ENCODE data around the gene RFX8.
"Not testable (repeated sequence)": the region's sequence is repeated elsewhere in the genome, so short reads cannot be mapped to it uniquely, and the experiment has no call there.

The RFX8 gene

GRCh38 chr2:101440127-101440738, 34.7 kb downstream of the RFX8 start:
- DNase-seq (ENCODE audit: low read depth) = no peak

GRCh38 chr2:101439716-101440115, 35.2 kb downstream of the RFX8 start:
- DNase-seq (ENCODE audit: low read depth) = no peak

DNA sequence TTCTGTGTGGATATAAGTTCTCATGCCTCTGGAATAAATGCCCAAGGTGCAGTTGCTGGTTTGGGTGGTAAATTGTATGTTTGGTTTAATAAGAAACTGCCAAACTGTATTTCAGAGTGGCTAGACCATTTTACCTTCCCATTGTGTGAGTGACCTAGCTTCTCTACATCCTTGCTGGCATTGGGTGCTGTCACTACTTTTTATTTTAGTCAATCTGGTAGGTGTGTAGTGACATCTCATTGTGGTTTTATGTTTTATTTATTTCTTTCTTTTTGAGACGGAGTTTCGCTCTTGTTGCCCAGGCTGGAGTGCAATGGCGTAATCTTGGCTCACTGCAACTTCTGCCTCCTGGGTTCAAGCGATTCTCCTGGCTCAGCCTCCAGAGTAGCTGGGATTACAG, 36.4 kb downstream of the RFX8 start:
- not testable (repeated sequence) for DNase-seq (ENCODE audit: low read depth)

DNA sequence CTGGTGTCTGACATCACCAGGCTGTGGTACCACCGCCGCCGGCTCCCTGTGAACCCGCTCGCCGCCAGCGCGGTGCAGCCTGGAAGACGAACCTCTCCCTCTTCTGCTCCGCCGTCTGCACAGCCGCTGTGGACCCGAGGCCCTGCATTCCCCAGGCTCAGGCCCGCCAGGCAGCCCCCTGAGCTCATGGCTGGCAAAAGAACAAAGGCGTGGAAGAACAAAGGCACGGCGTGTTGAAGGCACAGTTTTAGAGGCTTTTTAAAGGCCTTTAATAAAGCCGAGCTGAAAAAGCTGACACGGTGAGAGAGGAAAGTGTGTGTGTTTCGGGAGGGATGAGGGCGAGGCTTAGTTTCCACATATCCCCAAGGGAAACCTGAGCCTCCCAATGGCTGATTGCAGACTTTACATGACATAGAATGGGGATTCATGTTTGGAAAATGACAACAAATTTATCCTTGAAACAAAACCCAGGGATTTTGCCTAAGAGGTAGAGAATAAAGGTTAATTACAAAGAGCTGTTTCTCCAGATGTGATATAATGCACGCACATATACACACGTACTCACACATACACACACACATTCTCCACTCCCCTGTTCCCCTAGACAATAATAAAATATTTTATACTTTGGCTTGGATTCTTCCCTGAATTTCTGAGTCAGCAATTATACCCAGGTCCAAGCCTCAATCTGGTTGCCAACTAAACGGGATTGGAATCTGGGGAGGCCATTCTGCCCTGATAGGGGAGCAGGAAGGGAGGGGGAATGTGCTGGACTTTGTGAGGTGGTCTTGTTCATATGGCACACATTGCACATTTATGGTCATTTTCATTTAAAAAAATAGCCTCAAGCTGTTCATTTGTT, 39.7 kb downstream of the RFX8 start:
- peak; percentile 9 for DNase-seq (ENCODE audit: low read depth)

DNA sequence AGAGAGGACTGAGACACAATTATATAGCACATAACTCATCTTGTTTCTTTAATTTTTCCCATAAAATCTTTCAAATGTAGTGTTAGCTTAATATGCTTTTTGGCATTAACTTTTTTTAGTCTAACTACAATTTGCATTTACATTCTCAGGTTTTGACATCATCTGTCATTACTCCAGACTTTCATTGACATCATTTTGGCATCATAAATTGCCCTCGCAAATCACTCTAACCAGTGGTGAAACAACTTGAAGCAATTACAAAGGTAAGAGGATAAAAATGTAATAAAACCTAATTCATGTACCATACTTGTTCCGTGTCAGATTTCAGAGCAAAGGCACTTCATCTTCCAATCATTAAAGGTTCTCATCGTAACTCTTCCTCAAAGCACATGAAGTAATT, 41.4 kb downstream of the RFX8 start:
- no peak for DNase-seq (ENCODE audit: low read depth)

- DNase-seq (ENCODE audit: low read depth) = no peak
These were observed 42.3 kb downstream of the RFX8 start for GRCh38 chr2:101432411-101433181.

DNA sequence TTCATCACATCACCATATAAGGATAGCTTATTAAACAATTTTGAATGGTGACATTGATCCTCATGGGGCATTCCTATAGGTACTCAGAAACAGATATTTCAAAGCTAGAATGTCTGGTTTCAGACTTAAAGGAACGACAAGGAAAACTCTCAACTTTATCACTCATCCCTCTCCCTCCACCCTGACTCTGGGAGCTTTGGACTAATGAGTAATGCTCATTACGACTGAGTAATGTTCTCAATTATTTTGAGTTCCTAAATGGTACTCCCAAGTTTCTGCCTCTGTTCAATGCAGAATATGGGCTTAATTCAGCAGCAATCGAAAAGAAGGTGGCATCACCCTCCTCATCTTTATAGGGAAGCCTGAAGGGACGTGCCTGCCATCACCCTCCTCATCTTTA, 43.4 kb downstream of the RFX8 start:
- DNase-seq (ENCODE audit: low read depth) = no peak

GRCh38 chr2:101430156-101430555, 44.8 kb downstream of the RFX8 start:
- no peak for DNase-seq (ENCODE audit: low read depth)

GRCh38 chr2:101429453-101429852, 45.5 kb downstream of the RFX8 start:
- no peak for DNase-seq (ENCODE audit: low read depth)

- DNase-seq (ENCODE audit: low read depth) = no peak
These were observed 46.3 kb downstream of the RFX8 start for GRCh38 chr2:101428422-101429176.

DNA sequence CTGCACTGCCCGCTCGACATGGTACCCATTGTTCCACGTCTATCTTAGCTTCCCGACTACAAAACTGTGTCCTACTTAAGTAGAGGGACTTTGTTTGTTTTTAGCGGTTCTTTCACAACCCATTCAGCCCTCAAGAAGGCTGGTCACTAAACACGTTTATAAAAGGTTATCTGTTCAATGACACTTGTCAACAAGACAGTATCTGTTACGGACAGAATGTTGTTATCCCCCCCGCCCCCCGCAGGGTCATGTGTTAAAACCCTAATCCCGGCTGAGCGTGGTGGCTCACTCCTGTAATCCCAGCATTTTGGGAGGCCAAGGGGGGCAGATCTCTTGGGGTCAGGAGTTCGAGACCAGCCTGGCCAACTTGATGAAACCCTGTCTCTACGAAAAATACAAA, 47.2 kb downstream of the RFX8 start:
- no peak for DNase-seq (ENCODE audit: low read depth)

DNA sequence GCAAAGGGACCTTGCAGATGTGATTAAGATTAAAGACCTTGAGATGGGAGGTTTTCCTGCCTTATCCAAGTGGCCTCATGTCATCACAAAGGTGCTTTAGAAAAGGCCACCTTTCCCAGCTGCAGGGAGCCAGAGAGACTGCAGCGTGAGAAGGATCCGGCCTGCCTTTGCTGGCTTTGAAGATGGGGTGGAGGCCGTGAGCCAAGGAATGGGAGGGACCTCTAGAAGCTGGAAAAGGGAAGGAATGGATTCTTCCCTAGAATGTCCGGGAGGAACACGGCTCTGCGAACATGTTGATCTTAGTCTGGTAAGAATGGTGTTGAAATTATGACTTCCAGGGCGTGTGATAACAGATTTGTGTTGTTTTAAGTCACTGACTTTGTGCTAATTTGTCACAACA, 47.7 kb downstream of the RFX8 start:
- DNase-seq (ENCODE audit: low read depth) = no peak

- DNase-seq (ENCODE audit: low read depth) = no peak
These were observed 48.1 kb downstream of the RFX8 start for GRCh38 chr2:101426822-101427221.

GRCh38 chr2:101420623-101421022, 54.3 kb downstream of the RFX8 start:
- DNase-seq (ENCODE audit: low read depth) = no peak

DNA sequence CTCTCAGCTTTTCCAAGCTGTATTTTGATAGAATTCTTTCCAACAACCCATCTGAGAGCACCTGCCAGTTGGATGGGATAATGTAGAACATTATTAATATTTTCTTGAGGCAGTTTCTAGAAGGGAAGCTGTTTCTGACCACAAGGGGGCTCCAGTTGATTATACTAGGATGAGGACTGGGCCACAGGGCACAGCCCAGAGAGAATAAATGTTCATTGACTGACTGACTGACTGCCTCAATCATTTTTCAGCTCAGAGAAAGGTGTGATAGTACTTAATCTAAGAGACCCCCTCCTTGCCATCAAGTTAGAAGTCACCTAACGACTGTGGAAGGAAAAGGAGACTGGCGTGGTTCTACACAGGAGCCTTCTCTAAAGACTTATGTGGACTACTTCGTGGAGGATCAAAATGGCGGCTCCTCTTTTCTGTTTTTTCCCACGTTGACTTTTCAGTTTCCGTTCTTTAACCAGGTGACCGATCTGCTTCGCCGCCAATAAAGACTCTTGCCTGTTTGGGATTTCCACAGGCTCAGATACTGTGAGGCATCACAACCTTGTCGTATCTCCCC, 55.7 kb downstream of the RFX8 start:
- DNase-seq (ENCODE audit: low read depth) = no peak

GRCh38 chr2:101418460-101419095, 56.3 kb downstream of the RFX8 start:
- no peak for DNase-seq (ENCODE audit: low read depth)

- no peak for DNase-seq (ENCODE audit: low read depth)
These were observed 58.3 kb downstream of the RFX8 start for GRCh38 chr2:101416609-101417008.

- DNase-seq (ENCODE audit: low read depth) = no peak
These were observed 59.0 kb downstream of the RFX8 start for GRCh38 chr2:101415884-101416283.

- no peak for DNase-seq (ENCODE audit: low read depth)
These were observed 59.7 kb downstream of the RFX8 start for GRCh38 chr2:101415220-101415619.

DNA sequence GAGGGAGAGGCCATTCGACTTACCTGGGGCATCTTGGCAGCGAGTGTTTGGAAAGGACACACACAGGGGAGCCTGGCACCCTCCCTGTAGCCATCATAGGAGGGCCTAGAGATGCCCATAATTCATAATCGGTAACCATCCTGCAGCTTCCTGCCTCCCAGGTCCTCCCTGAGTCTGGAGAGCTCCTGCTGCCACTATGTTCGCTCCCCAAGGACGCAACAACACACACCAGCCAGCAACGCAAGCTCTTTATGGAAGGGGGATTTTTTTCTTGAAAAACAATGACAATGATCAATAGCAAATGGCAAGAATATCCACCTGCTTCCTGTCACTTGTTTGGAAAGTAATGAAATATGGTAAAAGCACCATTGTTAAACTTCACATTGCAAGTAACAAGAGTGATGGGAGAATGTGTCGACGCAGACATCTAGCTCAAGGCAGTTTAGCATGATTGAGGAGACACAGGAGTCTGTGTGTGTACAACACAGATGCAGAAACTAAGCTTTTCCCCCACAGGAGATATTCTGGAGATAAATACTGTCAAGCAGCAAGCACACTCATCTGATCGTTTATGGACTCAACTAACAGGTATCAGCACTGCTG, 62.7 kb downstream of the RFX8 start:
- no peak for DNase-seq (ENCODE audit: low read depth)

- no peak for DNase-seq (ENCODE audit: low read depth)
These were observed 64.2 kb downstream of the RFX8 start for GRCh38 chr2:101410746-101411145.
